HG03060 (cell line): ENCODE measurements around the gene FOXL2NB.

Source experiments
- ATAC-seq: cut with Tn5 transposase; IDR thresholded peaks from one replicate; pipeline ENCODE4 v1.9.1; 2021; ENCODE audit warnings: low read depth, moderate number of reproducible peaks; ENCODE audit not compliant: unreplicated experiment

Gene FOXL2NB

DNA sequence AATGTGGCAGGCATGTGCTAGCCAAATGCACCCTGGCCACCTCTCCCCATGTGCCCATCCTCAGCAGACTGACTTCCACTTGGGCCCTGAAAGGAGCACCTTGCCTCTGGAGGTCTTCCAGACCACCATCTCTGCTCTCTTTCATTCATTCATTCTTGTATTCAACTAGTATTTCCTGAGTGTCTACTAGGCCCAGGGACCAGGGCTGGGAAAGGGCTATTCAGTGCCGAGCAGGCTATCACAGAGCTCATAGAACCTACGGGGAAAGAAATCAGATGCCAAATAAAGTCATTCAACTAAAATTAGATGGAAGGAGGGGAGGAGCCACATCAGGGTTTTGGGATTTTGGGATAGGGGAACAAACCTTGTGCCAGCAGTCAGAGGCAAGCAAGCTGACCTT is 40.2 kb downstream of the FOXL2NB start:
- no peak for ATAC-seq

GRCh38 chr3:138995706-138996105 is 48.7 kb downstream of the FOXL2NB start:
- ATAC-seq, result no peak
